Mammary microvascular endothelial cell (primary cell): ENCODE data around the gene BPIFB2. TPM values are rescaled to one million over a fixed set of nuclear protein-coding genes. Genes with fewer than 3 reads are reported as not detected.

Experiments used
- total RNA-seq: library from RNA; depleted of rRNA; stranded (reverse); fragments of >200 nt; gene quantifications from 2 replicates; pipeline ENCODE4 v1.2.3, GENCODE V29; 2015

Gene BPIFB2, protein sequence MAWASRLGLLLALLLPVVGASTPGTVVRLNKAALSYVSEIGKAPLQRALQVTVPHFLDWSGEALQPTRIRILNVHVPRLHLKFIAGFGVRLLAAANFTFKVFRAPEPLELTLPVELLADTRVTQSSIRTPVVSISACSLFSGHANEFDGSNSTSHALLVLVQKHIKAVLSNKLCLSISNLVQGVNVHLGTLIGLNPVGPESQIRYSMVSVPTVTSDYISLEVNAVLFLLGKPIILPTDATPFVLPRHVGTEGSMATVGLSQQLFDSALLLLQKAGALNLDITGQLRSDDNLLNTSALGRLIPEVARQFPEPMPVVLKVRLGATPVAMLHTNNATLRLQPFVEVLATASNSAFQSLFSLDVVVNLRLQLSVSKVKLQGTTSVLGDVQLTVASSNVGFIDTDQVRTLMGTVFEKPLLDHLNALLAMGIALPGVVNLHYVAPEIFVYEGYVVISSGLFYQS
- not detected in 2 replicates for total RNA-seq

DNA sequence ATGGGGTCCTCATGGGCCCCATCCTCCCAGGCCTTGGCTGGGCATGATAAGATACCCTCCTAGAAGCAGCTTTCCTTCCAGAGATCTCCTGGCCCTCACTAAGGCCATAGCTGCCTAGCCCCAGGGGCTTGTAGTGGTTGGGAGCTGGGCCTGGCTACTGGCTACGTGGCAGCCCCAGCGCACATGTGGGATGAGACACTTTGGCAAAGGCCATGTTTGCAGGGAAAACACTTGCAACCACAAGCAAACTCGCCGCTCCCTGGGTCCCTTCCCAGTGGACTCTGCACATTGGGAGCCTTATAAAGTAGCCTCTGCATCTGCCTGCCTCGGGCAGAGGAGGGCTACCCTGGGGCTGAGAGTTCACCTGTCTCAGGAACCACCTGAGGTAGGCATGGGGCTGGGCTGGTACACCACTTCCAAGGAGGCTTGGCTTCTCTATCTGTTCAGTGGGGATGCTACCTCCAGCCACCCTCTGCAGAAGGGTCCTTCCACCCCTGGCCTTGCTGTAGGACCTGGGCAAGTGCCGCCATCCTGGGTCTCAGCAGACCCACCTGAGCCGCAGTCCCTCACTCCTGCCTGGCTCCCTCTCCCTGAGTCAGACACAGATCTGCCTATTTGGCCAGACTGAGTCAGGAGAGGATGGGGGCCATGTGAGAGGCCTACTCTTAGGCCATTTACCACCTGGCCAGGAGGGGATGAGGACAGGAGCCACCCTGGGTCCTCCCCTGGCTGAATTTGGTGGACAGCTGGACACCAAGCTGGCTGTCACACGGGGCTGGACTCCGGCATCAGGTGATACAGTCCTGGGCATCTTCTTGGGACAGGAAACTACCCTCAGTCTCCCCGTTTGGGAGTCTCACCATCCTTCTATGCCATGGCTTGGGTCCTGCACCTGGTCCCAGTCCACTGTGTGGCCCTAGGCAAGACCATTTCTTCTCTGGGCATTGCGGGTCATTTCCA, at the start of gene BPIFB2:
Gene BPIFB2, plus strand, starts transcription at position 329 of the 960 bp plus-strand sequence. CDS start 871 bp downstream, outside the sequence.

DNA sequence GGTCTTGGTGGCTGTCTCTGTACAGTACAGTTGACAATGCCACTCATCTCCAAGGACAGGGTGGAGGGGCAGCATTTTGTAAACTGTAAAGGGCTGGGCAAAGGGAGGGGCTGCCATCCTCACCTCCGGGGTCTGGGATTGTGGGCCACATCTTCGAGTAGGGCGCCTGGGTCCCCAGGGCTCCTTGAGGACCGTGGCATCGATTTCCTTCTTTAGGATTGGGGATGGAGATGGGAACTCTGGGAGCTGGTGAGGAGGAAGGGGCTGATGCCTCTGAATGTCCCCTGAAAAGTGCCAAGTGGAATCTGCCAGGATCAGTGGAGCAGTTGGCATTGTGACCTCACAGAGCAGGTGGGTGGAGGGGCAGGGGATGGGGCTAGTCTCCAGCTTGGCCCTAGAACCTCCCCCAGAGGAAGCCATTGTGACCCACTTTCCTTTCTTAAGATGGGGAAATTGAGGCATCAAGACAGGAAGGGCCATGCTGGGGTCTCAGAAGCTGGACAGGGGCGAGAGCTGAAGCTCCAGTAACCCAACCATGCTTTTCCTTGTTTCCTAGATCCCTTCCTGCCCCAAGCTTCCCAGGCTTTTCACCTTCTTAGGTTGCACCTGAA, 3.3 kb upstream of the BPIFB2 start, which contains the start of gene SUN5:
Gene SUN5, minus strand, starts transcription at position 293 of the 611 bp plus-strand sequence. Its CDS starts 93 bp downstream, at position 200.

DNA sequence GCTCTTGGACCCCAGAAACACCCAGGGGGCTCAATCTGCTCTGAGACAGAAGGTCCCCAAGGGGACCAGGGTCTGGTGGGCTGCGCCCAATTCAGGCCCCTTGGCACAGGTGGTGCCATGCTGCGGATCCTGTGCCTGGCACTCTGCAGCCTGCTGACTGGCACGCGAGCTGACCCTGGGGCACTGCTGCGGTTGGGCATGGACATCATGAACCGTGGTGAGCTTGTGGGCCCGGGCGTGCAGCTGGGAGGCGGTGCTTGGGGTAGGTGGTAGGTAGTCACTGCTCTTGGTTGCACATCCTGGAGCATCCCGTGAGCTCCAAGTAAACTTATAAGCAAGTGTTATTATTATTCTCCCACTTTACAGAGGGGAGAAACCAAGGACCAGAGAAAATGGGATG, 24.0 kb downstream of the BPIFB2 start, which contains the start of gene BPIFB6:
Gene BPIFB6, plus strand, starts transcription at position 118 of the 400 bp plus-strand sequence. Its CDS starts 0 bp downstream, at position 118.

DNA sequence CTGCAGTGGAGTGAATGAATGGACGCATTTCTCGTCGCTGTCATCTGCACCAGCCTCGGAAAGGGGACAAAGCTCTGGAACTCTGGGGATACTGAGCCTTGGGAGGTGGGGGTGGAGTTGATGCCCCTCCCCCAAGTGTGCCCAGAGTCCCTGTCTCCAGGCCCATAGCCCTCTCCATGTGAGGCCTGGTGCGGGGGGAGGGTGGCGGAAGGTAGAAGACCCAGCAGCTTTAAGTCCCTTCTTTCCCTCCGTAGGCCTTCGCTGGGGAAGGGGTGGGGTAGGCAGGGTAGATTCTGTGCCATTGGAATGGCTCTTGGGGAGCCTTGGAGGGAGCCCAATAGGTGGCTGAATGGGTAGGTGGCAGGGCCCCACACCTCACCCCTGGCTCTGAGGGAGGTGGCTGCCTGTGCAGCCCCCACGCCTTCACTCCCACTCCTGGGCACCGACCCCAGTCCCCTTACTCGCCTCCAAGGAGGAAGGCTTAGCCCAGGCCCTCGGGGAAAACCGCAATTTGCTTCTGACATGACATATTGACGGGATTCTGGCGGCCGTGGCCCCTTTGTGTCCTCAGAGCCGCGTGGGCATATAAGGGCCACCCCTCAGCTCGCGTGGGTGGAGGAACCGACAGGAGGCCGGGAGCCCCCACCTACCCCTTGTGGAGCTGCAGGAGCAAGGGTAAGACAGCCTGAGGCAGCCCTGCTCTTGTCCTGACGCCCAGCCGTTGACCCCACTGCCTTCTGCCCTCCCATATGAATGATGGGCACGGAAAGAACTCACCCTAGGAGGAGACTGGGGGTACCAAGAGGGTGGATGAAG, 46.0 kb downstream of the BPIFB2 start, which contains the start of gene BPIFB3:
Gene BPIFB3, plus strand, starts transcription at position 613 of the 816 bp plus-strand sequence. CDS start 1,533 bp downstream, outside the sequence.

Other genes with a start within 250 kb of the BPIFB2 start
- gene DNMT3B, start 245.3 kb upstream of the BPIFB2 start, total RNA-seq = 4.7 and 4.9 TPM in 2 replicates
- 105 and 116 TPM in 2 replicates for gene MAPRE1, start 187.8 kb upstream of the BPIFB2 start, total RNA-seq
- not detected in 2 replicates for gene EFCAB8, start 148.8 kb upstream of the BPIFB2 start, total RNA-seq
- gene SUN5, start 3.3 kb upstream of the BPIFB2 start, total RNA-seq = not detected in 2 replicates
- gene BPIFB6, start 23.9 kb downstream of the BPIFB2 start, total RNA-seq = not detected in 2 replicates
- not detected in 2 replicates for gene BPIFB3, start 46.2 kb downstream of the BPIFB2 start, total RNA-seq
- gene BPIFB4, start 71.9 kb downstream of the BPIFB2 start, total RNA-seq = not detected in 2 replicates
- gene BPIFA2, start 160.5 kb downstream of the BPIFB2 start, total RNA-seq = not detected in 2 replicates
- gene BPIFA3, start 209.6 kb downstream of the BPIFB2 start, total RNA-seq = not detected in 2 replicates
- gene BPIFA1, start 228.3 kb downstream of the BPIFB2 start, total RNA-seq = not detected in 2 replicates